GM12892 (cell line): ENCODE measurements around the gene DEUP1.

Experiments used
- POLR2AphosphoS5 ChIP-seq: IDR thresholded peaks from 2 replicates; pipeline ENCODE4 v1.6.1; 2011; ENCODE audit warnings: low read depth, low read length, control low read depth
- TAF1 ChIP-seq: IDR thresholded peaks from 2 replicates; pipeline ENCODE4 v1.6.1; 2011; ENCODE audit warnings: low read depth, mild to moderate bottlenecking, control low read depth, low read length, borderline replicate concordance

DNA sequence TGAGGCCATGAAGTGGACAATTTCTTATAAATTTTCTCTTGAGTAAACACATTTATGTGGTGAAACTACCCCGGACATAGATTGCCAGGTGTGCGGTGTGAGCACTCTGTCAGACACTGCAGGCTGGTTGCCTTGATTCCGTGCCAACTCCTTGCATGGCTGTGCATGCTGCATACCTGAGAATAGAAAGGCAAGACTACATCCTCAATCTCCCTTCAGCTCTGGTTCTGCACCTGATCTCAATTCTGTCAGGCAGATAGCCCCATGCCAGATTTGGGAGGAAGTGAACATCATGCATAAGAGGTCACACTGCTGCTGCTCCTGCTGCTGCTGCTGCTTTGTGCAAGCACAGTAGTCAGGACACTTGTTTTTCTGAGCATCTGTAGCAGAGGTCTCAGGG, 42.5 kb upstream of the DEUP1 start:
- TF ChIP-seq TAF1, result no peak
- TF ChIP-seq POLR2AphosphoS5, result no peak
